ENCODE measurements around the gene STAT3. TPM values are rescaled to one million over a fixed set of nuclear protein-coding genes. Genes with fewer than 3 reads are reported as not detected.

Gene STAT3
- total and polyA plus RNA-seq, 9 of the 15 experiments (the other 6 are each of a cell fraction or from before 2014, with no cell fraction given) = 90.0 to 179 (median 114) TPM

DNA sequence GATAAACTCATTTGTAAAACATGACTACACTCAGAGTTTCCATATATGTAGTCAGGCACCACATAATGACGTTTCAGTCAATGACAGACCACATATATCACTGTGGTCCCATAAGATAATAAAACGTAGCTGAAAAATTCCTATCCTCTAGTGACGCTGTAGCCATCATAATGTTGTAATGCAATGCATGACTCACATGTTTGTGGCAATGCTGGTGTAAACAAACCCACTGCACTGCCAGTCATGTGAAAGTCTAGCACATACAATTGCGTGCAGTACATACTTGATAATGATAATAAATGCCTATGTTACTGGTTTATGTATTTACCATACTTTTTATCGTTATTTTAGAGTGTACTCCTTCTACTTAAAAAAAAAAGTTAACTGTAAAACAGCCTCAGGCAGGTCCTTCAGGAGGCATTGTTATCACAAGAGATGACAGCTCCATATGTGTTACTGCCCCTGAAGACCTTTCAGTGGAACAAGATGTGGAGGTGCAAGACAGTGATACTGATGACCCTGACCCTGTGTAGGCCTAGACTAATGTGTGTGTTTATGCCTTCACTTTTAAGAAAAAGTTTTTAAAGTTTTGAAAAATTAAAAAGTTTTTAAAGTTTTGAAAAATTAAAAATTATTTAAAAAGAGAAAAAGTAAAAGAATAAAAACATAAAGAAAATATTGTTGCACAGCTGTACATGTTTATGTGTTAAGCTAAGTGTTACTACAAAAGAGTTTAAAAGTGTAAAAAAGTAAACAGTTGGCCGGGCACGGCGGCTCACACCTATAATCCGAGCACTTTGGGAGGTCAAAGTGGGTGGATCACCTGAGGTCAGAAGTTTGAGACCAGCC, 121.1 kb downstream of the STAT3 start (continued):
- TF ChIP-seq ELF4 (CRISPR knock-in tag; IDR thresholded peaks at IDR 0.05) (0 out of 2 replicates have a peak, but pooled peaks have one; percentile 21), LEF1 (IDR thresholded peaks at IDR 0.05) (peak; percentile 78; the same call in 1 of the 2 replicates), ATF7 (IDR thresholded peaks at IDR 0.05) (peak; percentile 97), NFIC (IDR thresholded peaks at IDR 0.05) (peak; percentile 60), FOXA3 (CRISPR knock-in tag; conservative IDR thresholded peaks at IDR 0.05 in 1 of 2, IDR thresholded peaks at IDR 0.05 in 1 of 2) (peak; percentile 68 to 75; a peak in 3 of 4 replicates), DACH1 (IDR thresholded peaks at IDR 0.05; ENCODE audit: partially characterized antibody) (peak; percentile 69), CBFA2T2 (conservative IDR thresholded peaks at IDR 0.05) (peak; percentile 85), TAL1 (IDR thresholded peaks at IDR 0.05) (peak; percentile 91), MIER1 (IDR thresholded peaks at IDR 0.05; ENCODE audit: low read depth) (no peak), TEAD4 (IDR thresholded peaks at IDR 0.05; ENCODE audit: low read length) (peak; percentile 85), TEAD4 (CRISPR knock-in tag; IDR thresholded peaks at IDR 0.05; ENCODE audit: borderline replicate concordance) (no peak), ZZZ3 (IDR thresholded peaks at IDR 0.05) (peak; percentile 13; the same call in 1 of the 2 replicates), PML (IDR thresholded peaks at IDR 0.05; ENCODE audit: low read length) (peak; percentile 81), NFE2 (IDR thresholded peaks at IDR 0.05; ENCODE audit: low read depth) (peak; percentile 47; the same call in 1 of the 2 replicates), POLR2A (conservative IDR thresholded peaks at IDR 0.05) (peak; percentile 79)
- TF ChIP-seq, protein P1, sequence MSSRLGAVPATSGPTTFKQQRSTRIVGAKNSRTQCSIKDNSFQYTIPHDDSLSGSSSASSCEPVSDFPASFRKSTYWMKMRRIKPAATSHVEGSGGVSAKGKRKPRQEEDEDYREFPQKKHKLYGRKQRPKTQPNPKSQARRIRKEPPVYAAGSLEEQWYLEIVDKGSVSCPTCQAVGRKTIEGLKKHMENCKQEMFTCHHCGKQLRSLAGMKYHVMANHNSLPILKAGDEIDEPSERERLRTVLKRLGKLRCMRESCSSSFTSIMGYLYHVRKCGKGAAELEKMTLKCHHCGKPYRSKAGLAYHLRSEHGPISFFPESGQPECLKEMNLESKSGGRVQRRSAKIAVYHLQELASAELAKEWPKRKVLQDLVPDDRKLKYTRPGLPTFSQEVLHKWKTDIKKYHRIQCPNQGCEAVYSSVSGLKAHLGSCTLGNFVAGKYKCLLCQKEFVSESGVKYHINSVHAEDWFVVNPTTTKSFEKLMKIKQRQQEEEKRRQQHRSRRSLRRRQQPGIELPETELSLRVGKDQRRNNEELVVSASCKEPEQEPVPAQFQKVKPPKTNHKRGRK (tag; IDR thresholded peaks at IDR 0.05) = peak; percentile 61; the same call in 1 of the 2 replicates
- TF ChIP-seq, protein P2, sequence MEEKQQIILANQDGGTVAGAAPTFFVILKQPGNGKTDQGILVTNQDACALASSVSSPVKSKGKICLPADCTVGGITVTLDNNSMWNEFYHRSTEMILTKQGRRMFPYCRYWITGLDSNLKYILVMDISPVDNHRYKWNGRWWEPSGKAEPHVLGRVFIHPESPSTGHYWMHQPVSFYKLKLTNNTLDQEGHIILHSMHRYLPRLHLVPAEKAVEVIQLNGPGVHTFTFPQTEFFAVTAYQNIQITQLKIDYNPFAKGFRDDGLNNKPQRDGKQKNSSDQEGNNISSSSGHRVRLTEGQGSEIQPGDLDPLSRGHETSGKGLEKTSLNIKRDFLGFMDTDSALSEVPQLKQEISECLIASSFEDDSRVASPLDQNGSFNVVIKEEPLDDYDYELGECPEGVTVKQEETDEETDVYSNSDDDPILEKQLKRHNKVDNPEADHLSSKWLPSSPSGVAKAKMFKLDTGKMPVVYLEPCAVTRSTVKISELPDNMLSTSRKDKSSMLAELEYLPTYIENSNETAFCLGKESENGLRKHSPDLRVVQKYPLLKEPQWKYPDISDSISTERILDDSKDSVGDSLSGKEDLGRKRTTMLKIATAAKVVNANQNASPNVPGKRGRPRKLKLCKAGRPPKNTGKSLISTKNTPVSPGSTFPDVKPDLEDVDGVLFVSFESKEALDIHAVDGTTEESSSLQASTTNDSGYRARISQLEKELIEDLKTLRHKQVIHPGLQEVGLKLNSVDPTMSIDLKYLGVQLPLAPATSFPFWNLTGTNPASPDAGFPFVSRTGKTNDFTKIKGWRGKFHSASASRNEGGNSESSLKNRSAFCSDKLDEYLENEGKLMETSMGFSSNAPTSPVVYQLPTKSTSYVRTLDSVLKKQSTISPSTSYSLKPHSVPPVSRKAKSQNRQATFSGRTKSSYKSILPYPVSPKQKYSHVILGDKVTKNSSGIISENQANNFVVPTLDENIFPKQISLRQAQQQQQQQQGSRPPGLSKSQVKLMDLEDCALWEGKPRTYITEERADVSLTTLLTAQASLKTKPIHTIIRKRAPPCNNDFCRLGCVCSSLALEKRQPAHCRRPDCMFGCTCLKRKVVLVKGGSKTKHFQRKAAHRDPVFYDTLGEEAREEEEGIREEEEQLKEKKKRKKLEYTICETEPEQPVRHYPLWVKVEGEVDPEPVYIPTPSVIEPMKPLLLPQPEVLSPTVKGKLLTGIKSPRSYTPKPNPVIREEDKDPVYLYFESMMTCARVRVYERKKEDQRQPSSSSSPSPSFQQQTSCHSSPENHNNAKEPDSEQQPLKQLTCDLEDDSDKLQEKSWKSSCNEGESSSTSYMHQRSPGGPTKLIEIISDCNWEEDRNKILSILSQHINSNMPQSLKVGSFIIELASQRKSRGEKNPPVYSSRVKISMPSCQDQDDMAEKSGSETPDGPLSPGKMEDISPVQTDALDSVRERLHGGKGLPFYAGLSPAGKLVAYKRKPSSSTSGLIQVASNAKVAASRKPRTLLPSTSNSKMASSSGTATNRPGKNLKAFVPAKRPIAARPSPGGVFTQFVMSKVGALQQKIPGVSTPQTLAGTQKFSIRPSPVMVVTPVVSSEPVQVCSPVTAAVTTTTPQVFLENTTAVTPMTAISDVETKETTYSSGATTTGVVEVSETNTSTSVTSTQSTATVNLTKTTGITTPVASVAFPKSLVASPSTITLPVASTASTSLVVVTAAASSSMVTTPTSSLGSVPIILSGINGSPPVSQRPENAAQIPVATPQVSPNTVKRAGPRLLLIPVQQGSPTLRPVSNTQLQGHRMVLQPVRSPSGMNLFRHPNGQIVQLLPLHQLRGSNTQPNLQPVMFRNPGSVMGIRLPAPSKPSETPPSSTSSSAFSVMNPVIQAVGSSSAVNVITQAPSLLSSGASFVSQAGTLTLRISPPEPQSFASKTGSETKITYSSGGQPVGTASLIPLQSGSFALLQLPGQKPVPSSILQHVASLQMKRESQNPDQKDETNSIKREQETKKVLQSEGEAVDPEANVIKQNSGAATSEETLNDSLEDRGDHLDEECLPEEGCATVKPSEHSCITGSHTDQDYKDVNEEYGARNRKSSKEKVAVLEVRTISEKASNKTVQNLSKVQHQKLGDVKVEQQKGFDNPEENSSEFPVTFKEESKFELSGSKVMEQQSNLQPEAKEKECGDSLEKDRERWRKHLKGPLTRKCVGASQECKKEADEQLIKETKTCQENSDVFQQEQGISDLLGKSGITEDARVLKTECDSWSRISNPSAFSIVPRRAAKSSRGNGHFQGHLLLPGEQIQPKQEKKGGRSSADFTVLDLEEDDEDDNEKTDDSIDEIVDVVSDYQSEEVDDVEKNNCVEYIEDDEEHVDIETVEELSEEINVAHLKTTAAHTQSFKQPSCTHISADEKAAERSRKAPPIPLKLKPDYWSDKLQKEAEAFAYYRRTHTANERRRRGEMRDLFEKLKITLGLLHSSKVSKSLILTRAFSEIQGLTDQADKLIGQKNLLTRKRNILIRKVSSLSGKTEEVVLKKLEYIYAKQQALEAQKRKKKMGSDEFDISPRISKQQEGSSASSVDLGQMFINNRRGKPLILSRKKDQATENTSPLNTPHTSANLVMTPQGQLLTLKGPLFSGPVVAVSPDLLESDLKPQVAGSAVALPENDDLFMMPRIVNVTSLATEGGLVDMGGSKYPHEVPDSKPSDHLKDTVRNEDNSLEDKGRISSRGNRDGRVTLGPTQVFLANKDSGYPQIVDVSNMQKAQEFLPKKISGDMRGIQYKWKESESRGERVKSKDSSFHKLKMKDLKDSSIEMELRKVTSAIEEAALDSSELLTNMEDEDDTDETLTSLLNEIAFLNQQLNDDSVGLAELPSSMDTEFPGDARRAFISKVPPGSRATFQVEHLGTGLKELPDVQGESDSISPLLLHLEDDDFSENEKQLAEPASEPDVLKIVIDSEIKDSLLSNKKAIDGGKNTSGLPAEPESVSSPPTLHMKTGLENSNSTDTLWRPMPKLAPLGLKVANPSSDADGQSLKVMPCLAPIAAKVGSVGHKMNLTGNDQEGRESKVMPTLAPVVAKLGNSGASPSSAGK (IDR thresholded peaks at IDR 0.05) = peak; percentile 54; the same call in 1 of the 2 replicates
